IPS-15b (cell line): ENCODE measurements around the gene PAFAH1B1.
"Not testable (repeated sequence)": the region's sequence is repeated elsewhere in the genome, so short reads cannot be mapped to it uniquely, and the experiment has no call there.

Experiments used
- H3K27me3 ChIP-seq: one replicate; pipeline ENCODE4 v1.6.1; 2013; ENCODE audit warnings: low read length; ENCODE audit not compliant: control insufficient read depth, insufficient read depth
- H3K36me3 ChIP-seq: one replicate; pipeline ENCODE4 v1.6.1; 2013; ENCODE audit warnings: low read length; ENCODE audit not compliant: control insufficient read depth, insufficient read depth
- H3K4me1 ChIP-seq: one replicate; pipeline ENCODE4 v1.6.1; 2013; ENCODE audit warnings: mild to moderate bottlenecking, low read length; ENCODE audit not compliant: control insufficient read depth, insufficient read depth
- H3K4me3 ChIP-seq: one replicate; pipeline ENCODE4 v1.5.1; 2013; ENCODE audit warnings: low read depth, low read length
- H3K9ac ChIP-seq: one replicate; pipeline ENCODE4 v1.6.1; 2013; ENCODE audit warnings: low read depth, mild to moderate bottlenecking, low read length
- H3K9me3 ChIP-seq: one replicate; pipeline ENCODE4 v1.6.1; 2013; ENCODE audit warnings: mild to moderate bottlenecking, low read length; ENCODE audit not compliant: control insufficient read depth, insufficient read depth

PAFAH1B1 gene

DNA sequence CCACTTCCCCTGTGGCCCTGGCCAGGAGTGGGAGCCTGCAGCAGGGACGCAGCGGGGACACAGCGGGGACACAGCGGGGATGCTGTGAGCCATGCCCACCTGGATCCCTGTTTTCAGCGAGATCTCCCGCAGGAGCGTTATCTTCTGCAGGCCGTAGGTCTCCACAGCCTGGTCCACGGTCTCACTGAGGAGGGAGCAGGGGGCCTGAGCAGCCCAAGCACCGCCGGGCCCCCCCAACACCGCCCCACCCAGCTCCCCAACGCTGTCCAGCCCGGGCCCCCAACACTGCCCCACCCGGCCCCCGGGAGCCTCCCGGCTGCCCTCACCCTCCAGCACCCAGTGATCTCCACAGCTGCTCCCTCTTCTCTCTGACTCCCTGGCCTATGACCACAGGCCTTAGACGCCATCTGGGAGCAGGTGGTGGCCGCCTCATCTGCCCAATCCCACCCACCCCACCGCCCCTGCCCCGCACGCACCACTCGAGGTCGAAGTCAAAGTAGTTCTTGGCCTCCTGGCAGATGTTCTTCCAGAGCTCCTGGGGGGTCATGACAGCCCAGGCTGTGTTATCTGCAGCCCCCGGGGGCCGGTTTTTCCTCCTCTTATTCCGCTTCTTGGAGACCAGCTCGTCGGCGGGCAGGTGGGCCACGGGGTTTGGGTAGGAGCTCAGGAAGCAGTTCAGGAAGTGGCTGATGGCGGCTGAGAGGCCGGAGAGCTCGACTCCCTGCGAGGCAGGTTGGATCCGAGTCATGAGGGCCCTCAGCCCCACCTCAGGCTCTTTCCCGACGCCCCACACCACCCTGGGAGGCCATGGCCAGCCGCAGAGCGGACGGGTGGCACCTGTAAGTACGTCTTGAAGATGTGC, 101.2 kb downstream of the PAFAH1B1 start:
- Histone ChIP-seq H3K4me3 (no peak overlapping the region), H3K9me3 (no peaks in the 10 kb centered on the region), H3K27me3 (no peaks in the 10 kb centered on the region), H3K4me1 (no peaks in the 10 kb centered on the region), H3K9ac (no peak overlapping the region), H3K36me3 (peaks cover 60% of the 10 kb centered on the region)

GRCh38 chr17:2695243-2695960, 101.9 kb downstream of the PAFAH1B1 start:
- no peaks in the 10 kb centered on the region for H3K9me3 ChIP-seq
- H3K4me1 ChIP-seq: no peaks in the 10 kb centered on the region
- no peak overlapping the region for H3K9ac ChIP-seq
- no peak overlapping the region for H3K4me3 ChIP-seq
- H3K36me3 ChIP-seq: peaks cover 67% of the 10 kb centered on the region
- no peaks in the 10 kb centered on the region for H3K27me3 ChIP-seq

DNA sequence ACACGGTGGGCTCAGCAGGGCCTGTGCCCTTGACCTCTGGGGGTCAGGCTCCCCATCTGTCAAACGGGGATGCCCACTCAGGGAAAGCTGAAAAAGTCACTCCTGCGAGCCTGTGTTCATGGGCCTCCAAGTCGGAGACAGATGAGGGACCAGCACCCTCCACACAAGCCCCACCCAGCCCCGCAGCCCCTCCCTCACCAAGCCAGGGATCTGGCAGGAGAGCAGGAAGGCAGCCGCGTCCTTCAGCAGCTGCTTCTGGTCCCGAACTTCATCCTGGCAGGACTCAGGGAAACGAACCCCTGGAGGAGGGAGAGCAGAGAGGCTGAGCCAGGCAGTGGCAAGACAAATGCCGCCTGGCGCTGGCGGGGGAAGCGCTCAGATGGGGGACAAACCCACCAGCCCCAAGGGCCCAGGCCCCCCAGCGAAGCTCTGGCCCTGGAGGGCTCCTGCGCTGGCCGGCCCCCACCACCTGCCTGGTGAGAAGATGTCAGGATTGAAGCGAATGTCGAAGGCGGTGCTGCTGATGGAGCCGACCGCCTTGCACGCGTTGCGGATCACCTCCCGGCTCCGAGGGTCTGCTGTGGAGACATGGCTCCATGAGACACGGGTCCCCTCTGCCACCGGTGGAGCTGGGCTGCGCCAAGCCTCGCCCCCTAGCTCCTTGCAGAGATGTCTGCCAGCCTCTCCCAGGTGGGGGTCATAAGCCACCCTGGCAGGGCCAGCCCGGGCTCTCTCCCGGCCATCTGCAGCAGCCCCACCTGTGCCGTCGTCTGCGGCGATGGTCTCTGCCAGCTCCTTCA, 102.7 kb downstream of the PAFAH1B1 start:
- no peak overlapping the region for H3K9ac ChIP-seq
- H3K9me3 ChIP-seq: no peaks in the 10 kb centered on the region
- peaks cover 68% of the 10 kb centered on the region for H3K36me3 ChIP-seq
- H3K4me3 ChIP-seq: no peak overlapping the region
- H3K4me1 ChIP-seq: no peaks in the 10 kb centered on the region
- no peaks in the 10 kb centered on the region for H3K27me3 ChIP-seq

DNA sequence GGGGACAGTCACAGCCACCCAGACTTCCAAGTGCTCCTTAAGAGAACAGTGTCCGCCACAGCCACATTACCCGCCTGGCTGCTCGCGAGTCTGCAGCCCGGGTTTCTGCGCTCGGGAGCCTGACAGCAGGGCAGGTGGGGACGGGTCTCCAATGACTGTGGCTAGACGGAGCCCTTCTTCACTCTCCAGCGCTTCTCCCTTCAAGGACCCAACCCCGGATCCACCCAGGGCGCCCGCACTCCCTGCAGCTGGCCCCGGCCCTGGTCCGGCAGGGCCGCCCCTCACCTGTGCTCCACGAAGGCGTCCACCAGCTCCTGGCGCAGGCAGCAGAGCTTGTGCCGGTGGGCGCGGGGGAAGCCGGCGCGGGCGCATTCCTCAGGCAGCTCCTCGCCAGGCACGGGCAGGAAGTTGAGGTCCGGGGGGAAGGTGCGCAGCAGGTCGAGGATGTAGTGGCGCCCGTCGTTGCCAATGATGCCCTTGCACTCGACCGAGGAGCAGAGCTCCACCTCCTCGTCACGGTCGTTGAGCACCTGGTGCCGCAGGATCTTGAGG, 104.2 kb downstream of the PAFAH1B1 start:
- Histone ChIP-seq H3K27me3 (no peaks in the 10 kb centered on the region), H3K4me3 (no peak overlapping the region), H3K9ac (no peak overlapping the region), H3K36me3 (peaks cover 77% of the 10 kb centered on the region), H3K4me1 (no peaks in the 10 kb centered on the region), H3K9me3 (no peaks in the 10 kb centered on the region)

DNA sequence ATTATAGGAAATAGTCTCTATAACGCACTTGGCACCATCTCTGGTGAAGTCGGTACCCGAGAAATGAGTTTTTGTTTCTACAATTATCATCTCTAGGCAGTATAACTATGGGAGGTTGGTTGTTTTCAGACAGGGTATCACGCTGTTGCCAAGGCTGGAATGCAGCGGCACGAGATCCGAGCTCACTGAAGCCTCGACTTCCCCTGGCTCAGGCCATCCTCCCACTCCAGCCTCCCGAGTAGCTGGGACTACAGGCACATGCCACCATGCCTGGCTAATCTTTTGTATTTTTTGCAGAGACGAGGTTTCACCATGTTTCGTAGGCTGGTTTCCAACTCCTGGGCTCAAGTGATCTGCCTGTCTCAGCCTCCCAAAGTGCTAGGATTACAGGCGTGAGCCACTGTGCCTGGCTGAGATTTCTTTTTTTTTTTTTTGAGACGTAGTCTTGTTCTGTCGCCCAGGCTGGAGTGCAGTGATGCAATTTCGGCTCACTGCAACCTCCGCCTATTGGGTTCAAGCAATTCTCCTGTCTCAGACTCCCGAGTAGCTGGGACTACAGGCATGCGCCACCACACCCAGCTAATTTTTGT, 105.9 kb downstream of the PAFAH1B1 start:
- H3K9ac ChIP-seq, H3K4me1 ChIP-seq, H3K9me3 ChIP-seq, H3K27me3 ChIP-seq, H3K4me3 ChIP-seq: not testable (repeated sequence)
- H3K36me3 ChIP-seq: peaks cover 82% of the 10 kb centered on the region

GRCh38 chr17:2700030-2700490, 106.6 kb downstream of the PAFAH1B1 start:
- peaks cover 81% of the 10 kb centered on the region for H3K36me3 ChIP-seq
- H3K27me3 ChIP-seq: no peaks in the 10 kb centered on the region
- no peak overlapping the region for H3K4me3 ChIP-seq
- no peaks in the 10 kb centered on the region for H3K4me1 ChIP-seq
- no peak overlapping the region for H3K9ac ChIP-seq
- no peaks in the 10 kb centered on the region for H3K9me3 ChIP-seq

- Histone ChIP-seq H3K4me1 (peaks cover 3% of the 10 kb centered on the region), H3K9ac (no peak overlapping the region), H3K4me3 (no peak overlapping the region), H3K36me3 (peaks cover 76% of the 10 kb centered on the region), H3K27me3 (no peaks in the 10 kb centered on the region), H3K9me3 (no peaks in the 10 kb centered on the region)
These were observed 107.2 kb downstream of the PAFAH1B1 start for GRCh38 chr17:2700491-2701141.

GRCh38 chr17:2701161-2701995, 107.9 kb downstream of the PAFAH1B1 start:
- H3K36me3 ChIP-seq: peaks cover 69% of the 10 kb centered on the region
- no peak overlapping the region for H3K9ac ChIP-seq
- H3K4me1 ChIP-seq: peaks cover 3% of the 10 kb centered on the region

GRCh38 chr17:2701996-2702741, 108.7 kb downstream of the PAFAH1B1 start:
- H3K27me3 ChIP-seq: no peaks in the 10 kb centered on the region
- H3K9me3 ChIP-seq: no peaks in the 10 kb centered on the region
- H3K9ac ChIP-seq: no peak overlapping the region
- peaks cover 61% of the 10 kb centered on the region for H3K36me3 ChIP-seq
- peaks cover 3% of the 10 kb centered on the region for H3K4me1 ChIP-seq
- no peak overlapping the region for H3K4me3 ChIP-seq

More at GRCh38 chr17:2701161-2701995, 107.9 kb downstream of the PAFAH1B1 start:
- Histone ChIP-seq H3K9me3 (no peaks in the 10 kb centered on the region), H3K4me3 (no peak overlapping the region), H3K27me3 (no peaks in the 10 kb centered on the region)

DNA sequence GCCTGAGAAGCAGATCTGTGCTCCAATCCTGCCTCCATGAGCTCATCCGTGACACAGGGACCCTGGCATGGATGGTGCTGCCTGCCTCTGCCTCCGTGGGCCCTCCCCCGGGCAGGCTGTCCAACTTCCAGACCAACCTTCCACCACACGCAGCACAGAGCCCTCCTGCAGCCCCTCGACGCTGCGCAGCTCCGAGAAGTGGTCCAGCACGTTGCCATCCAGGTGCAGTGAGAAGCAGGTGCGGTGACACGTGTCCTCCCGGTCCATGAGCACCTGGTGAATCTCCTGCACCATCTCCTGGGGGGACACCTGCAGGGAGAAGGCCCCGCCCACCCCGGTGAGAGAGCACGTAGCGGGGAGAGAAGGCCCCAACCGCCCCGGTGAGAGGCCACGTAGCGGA, 109.7 kb downstream of the PAFAH1B1 start:
- Histone ChIP-seq H3K9ac (no peak overlapping the region), H3K36me3 (peaks cover 54% of the 10 kb centered on the region), H3K4me3 (no peak overlapping the region), H3K9me3 (no peaks in the 10 kb centered on the region), H3K4me1 (peaks cover 5% of the 10 kb centered on the region), H3K27me3 (no peaks in the 10 kb centered on the region)
